IPS-18c (cell line): ENCODE data around the gene SPNS3.

ENCODE experiments used
- H3K4me3 ChIP-seq: 2 replicates; pipeline ENCODE4 v1.7.0; 2013; ENCODE audit warnings: low read depth, mild to moderate bottlenecking, low read length, moderate library complexity; ENCODE audit not compliant: insufficient read depth
- H3K9me3 ChIP-seq: one replicate; pipeline ENCODE4 v1.6.1; 2013; ENCODE audit warnings: mild to moderate bottlenecking, low read length, moderate library complexity; ENCODE audit not compliant: control insufficient read depth, insufficient read depth

Gene SPNS3

DNA sequence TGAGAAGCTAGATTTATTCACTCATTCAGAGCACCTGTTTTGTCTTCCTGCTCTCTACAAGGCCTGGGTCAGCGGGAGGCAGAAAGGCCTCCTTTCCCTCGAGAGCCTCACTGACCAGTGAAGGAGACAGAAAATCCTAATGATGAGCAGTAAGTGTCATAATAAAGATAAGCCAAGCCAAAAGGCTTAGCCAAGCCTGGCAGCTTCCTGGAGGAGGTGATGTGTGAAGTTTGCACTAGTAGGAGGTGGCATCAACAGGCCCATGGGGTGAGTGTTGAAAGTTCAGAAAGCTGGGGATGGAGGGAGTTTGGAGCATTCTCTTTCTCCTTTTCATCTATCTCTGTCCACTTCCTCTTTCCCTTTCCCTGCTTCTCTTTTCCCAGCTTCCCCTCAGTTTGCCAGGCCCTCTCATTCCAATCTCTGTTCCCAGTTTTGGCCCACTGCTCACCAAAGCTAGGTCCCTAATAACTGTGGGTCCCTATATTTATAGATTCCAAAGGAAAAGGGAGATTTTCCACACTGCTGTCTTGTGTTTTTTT is 16.5 kb upstream of the SPNS3 start:
- H3K4me3 ChIP-seq = no peak overlapping the region

DNA sequence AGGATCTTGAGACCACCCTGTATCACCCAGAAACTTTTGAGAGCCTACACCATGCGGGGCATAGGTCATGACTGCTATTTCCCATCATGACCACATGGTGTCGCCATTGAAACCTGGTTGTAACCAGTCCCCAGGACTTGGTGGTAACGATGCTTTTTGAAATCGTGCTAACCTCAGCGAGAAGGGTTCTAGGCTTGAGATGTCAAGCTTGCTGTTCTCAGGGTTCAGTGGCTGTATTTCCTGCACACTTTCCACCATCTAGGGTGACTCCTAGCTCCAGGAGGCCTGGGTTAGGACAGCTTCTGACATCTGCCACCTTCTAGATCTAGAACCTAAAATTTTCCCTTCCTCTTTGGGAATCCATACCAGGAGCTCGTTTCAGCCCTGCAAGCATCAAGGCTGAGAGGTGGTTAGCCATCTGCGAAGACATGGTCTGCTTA is 13.0 kb upstream of the SPNS3 start:
- Histone ChIP-seq H3K9me3 (no peaks in the 10 kb centered on the region), H3K4me3 (no peak overlapping the region)

More for the DNA sequence above, 16.5 kb upstream of the SPNS3 start:
- no peaks in the 10 kb centered on the region for H3K9me3 ChIP-seq

DNA sequence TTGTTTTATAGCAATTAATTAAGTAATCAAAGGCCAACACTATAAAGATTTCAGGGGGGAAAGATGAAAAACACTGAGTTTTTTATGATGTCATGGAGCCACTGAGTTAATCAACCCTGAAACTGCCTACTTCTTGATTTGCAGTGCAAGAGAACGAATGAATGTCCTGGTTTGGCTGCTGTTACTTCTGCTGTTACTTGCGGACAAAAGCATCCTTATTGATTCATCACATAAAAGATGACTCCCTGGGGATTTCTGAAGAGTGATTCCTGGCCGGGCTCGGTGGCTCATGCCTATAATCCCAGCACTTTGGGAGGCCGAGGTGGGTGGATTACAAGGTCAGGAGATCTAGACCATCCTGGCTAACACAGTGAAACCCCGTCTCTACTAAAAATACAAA is 10.9 kb upstream of the SPNS3 start:
- no peak overlapping the region for H3K4me3 ChIP-seq
- H3K9me3 ChIP-seq = no peaks in the 10 kb centered on the region

DNA sequence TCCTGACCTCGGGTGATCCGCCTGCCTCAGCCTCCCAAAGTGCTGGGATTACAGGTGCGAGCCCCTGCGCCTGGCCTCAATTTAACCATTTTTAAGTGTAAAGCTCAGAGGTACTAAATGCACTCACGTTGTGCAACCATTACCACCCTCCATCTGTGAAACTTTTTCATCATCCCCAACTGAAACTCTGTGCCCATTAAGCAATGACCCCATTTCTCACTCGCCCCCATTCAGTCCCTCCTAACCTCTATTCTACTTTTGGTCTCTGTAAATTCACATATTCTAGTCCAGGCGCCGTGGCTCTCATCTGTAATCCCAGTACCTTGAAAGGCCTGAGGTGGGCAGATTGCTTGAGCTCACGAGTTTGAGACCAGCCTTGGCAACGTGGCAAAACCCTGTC is 8.3 kb upstream of the SPNS3 start:
- Histone ChIP-seq H3K9me3 (no peaks in the 10 kb centered on the region), H3K4me3 (no peak overlapping the region)

DNA sequence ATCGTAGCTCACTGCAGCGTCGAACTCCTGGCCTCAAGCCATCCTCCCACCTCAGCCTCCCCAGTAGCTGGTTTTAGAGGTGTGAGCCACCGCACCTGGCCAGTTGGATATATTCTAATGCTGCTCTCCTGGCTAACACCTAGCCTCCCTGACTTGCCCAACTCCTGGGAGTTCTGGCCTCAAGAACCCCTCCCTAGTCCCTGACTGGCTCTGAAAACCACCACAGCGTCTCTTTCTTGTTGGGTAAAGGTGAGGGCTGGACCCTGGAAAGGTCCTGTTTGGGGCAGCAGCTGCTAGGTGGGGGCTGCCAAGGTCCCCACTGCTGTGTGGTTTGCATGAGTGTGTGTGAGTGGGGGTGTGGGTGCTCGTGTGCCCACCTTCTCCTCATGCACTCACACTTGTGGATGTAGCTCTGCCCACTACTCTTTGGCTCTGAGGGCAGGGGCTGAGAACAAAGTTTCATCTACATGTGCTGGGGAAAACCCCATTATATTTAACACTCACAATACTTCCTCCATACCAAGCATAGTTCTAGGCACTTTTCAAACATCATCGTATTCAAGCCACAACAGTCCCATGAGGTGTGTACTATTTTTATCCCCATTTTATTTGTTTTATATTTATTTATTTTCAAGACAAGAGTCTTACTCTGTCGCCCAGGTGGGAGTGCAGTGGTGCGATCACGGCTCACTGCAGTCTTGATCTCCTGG is 7.1 kb upstream of the SPNS3 start:
- peaks cover 2% of the 10 kb centered on the region for H3K9me3 ChIP-seq

DNA sequence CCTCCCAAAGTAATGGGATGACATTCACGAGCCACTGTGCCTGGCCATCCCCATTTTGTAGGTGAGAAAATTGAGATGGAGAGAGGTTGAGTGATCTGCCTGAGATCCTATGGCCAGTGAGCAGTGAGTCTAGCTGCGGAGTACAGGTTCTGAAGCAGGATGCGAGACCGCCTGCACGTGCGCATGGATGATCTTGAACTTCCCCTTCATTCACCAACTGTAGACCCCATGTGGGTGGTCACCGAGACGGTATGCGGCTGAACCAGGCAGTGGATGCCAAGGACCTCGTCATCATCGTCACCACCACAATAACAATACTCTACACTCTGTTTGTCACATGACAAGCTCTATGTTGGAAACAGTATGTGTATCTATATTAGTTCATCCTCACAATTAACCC is 6.2 kb upstream of the SPNS3 start:
- Histone ChIP-seq H3K4me3 (no peak overlapping the region), H3K9me3 (peaks cover 2% of the 10 kb centered on the region)

More for the DNA sequence above, 7.1 kb upstream of the SPNS3 start:
- no peak overlapping the region for H3K4me3 ChIP-seq

DNA sequence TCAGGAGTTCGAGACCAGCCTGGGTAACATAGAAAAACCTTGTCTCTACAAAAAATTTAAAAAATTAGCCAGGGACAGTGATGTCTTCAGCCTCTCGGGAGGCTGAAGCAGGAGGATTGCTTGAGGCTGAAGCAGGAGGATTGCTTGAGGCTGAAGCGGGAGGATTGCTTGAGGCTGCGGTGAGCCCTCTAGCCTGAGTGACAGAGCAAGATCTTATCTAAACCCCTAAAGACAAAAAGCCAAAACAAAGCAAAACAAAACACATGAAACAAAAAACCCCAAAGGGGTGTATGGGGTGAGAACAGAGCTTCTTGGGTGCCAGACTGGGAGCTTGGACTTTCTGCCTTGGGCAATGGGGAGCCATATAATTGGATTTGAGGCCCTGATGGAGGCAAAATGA is 2.6 kb downstream of the SPNS3 start:
- H3K9me3 ChIP-seq = no peaks in the 10 kb centered on the region
- no peak overlapping the region for H3K4me3 ChIP-seq

DNA sequence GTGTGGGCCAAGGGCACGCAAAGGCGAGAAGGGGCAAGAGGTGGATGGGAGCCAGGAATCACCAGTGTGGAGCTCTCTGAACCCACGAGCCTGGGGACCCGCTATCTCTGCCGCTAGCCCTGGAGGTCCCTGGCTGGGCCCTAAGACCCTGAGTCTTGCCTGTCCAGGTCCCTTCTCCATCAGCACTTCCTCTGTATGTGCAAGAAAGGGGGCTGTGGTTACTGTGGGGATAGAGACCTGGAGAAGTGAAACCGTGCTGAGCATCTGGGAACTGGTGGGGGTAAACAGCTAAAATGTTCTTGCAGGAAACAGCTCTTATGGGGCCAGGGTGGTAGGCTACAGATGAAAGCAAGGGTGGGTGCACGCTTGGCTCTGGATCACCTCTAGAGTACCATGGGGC is 3.1 kb downstream of the SPNS3 start:
- H3K4me3 ChIP-seq = no peak overlapping the region
- no peaks in the 10 kb centered on the region for H3K9me3 ChIP-seq

DNA sequence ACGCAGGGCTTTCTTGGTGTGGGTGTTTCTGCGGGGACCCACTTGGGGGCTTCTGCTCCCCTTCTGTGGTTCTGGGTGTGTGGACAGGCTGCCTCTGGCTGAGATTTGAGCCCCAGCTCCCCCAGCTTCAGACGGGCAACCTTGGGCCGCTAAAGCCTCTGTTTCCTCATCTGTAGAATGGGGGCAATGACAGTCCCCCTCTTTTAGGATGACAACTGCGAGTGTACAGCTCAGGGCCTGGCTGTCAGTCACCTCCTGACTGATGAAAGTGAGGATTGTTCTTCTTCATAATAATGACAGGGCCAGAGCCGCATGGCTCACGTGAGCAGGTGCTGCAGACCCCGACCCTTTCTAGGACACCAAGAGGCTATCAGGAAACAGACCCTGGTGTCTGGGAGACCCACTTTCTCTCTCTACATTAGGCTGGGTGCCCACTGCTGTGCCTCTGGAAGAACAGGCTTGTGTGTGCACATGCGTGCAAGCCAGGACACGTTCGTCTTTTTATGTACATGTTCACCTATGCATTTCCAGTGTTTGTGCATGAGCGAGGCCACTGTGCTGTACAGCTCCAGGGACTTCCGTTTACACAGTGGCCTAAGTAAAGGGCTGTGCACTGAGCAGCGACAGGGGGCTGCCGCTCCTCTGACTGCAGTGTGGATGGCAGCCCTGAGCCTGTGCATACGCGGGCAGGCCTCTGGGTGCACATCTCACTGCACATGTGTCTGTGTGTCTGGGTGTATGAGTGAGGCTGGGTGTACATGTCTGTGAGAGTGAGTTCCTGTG is 4.6 kb downstream of the SPNS3 start:
- Histone ChIP-seq H3K9me3 (no peaks in the 10 kb centered on the region), H3K4me3 (no peak overlapping the region)

DNA sequence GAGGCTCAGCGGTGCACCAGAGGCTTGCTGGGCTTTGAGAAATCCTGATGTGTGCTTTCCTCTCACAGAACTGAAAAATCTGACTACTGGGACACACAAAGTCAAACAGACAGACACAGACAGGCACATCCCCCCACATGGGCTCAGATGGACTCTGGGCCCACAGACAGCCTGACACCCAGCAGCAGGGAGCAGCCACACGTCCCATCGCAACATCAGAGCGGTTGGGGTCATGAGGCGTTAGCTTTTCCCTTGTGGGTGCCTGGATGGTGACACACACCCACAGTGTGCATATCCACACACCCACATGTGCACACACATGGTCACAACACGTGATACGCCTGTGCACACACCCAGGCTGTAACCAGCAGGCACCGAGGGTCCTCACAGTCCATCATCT is 6.3 kb downstream of the SPNS3 start:
- Histone ChIP-seq H3K4me3 (no peak overlapping the region), H3K9me3 (no peaks in the 10 kb centered on the region)

DNA sequence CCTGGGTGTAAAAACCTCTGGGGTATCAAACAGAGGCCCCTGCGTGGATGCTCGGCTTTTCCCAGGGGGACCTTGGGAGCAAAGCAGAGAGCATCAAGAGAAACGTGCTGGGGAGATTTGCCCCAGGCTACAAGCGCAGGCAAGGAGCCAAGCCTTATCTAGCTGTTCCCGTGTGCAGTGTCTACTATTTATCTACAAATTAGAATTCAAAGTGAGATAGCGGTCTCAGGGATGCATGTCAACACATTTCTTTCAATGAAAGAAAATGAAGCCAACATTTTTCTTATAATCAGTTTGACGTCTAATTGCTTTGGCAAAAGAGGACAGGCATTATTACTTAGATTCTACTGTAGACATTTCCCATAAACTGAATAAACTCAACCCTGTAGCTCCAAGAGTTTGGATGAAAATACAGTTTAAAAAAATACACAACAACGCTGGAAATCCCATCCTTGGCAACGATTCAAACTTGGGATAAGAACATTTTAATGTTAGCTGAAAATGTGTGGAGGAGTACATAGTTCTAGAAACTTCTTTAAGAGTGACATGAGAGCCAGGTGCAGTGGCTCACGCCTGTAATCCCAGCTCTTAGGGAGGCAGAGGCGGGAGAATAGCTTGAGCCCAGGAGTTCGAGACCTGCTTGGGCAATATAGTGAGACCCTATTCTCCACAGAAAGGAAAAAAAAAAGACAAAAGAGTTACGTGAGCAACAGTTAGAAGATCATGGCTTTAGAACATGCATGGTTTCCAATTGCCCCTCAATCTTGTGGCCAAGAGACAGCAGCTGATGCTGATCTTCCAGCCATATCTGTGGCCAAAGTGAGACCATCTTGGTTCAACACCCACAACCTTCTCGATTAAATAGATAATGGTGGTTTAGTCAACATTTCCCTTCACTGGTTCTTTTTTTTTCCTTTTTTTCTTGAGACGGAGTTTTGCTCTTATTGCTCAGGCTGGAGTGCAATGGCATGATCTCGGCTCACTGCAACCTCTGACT is 7.2 kb downstream of the SPNS3 start:
- Histone ChIP-seq H3K4me3 (no peak overlapping the region), H3K9me3 (no peaks in the 10 kb centered on the region)

DNA sequence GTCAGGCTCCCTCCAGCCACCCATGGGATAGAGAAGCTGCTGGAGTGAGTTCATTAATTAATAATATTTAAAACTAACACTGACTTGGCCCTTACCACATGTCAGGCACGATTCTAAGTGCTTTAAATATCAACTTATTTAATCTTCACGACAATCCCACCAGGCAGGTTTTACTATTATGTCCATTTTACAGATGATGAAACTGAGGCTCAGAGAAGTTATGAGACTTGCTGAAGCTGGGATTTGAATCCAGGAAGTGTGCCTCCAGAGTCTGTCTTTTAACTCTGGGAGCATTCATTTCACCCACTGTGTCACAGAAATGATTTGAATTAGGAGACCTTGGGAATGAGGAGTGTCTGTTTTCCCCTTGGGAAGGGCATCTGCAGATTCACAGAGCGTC is 8.8 kb downstream of the SPNS3 start:
- H3K9me3 ChIP-seq = no peaks in the 10 kb centered on the region

DNA sequence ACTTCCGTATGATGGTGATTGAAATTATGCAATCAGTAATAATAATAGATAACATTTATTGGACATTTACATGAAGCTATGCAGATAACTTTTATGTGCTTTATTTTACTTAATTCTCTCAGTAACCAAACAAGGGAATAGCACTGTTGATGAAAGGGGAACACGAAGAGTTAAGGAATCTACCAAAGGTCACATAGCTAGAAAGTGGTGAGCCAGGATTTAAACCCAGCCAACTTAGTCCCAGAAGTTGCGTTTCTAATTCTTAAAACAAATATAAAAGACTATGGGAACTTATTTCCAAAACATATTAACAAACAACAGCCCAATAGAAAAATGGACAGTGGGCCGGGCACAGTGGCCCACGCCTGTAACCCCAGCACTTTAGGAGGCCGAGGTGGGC is 9.7 kb downstream of the SPNS3 start:
- Histone ChIP-seq H3K4me3 (no peak overlapping the region), H3K9me3 (no peaks in the 10 kb centered on the region)

More for the DNA sequence above, 8.8 kb downstream of the SPNS3 start:
- H3K4me3 ChIP-seq = no peak overlapping the region

DNA sequence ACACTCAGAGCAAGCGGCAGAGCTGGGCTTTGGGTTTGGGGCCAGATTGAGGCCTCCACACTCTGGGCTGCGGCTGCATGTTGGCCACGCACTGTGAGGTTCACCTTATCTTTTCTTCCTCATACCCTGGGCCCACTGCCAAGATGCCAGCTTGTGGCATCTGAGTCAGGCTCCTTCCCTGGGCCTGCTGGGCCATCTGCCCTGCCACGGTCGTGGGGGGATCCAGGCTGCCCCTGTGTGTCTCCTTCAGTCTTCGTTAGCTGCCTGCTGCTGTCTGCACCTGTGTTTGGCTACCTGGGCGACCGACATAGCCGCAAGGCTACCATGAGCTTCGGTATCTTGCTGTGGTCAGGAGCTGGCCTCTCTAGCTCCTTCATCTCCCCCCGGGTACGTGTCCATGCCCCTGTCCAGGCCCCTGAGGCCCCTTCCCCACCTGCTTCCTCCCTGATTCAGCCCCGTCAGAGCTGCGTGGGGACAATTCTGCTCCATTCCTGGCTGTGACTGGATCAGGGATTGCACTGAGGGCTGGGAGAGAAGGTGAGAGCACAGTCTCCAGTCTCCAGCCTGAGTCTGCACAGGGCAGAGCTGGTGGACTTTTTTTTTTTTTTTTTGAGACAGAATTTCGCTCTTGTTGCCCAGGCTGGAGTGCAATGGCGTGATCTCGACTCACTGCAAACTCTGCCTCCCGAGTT is 11.2 kb downstream of the SPNS3 start:
- no peaks in the 10 kb centered on the region for H3K9me3 ChIP-seq
- no peak overlapping the region for H3K4me3 ChIP-seq

DNA sequence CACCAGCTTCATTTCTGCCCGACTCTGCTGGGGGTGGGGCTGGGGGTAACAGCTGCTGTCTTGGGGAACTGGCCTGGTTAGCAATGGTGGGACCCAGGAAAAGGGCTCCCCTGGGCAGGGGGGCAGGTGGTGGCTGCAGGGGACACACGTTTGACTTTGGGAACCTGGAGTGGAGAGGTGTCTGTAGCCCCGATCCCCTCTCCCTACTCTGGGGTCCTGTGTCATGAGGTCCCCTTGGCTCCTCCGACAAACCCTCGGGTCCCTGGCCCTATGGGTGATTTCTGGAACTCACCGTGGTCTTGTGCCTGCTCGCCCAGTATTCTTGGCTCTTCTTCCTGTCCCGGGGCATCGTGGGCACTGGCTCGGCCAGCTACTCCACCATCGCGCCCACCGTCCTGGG is 12.0 kb downstream of the SPNS3 start:
- Histone ChIP-seq H3K9me3 (no peaks in the 10 kb centered on the region), H3K4me3 (no peak overlapping the region)

DNA sequence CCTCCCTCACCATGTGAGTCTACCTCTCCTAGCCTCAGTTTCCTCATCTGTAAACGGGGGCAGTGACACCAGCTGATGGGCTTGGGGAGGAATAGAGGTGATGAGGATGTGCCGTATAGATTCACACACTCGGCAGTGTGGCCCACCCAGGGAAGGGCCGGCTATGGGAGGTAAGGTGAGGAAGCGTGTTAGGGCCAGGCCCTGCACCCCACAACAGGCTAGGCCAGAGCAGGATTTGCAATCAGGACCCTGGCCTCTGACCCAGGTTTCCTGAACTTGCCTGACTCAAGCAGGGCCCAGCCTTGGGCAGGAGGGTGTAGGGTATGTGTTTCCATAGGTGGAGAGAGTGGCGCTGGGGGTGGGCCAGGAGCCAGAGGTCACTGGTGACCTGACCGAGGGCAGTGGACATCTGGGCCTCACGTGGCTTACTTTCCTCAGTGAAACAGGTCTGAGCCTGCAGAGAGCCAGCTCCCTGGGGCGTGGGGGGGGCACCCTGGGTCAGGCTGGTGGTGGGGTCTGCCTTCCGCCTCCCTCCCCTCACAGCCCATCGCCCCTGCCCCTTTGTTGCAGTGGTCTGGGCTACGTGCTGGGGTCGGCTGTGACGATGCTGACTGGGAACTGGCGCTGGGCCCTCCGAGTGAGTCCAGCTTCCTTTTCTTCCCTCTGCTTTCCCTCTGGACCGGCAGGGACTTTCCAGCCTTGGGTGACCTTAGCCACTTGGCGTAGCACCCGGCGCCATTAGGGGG is 12.8 kb downstream of the SPNS3 start:
- Histone ChIP-seq H3K4me3 (no peak overlapping the region), H3K9me3 (no peaks in the 10 kb centered on the region)
